GM18520 (cell line): Measurements from ENCODE around the gene POPDC3.
"Not testable (repeated sequence)": the region's sequence is repeated elsewhere in the genome, so short reads cannot be mapped to it uniquely, and the experiment has no call there.

Experiments used
- ATAC-seq: cut with Tn5 transposase; IDR thresholded peaks from one replicate; pipeline ENCODE4 v1.9.1; 2021; ENCODE audit not compliant: unreplicated experiment

The POPDC3 gene

DNA sequence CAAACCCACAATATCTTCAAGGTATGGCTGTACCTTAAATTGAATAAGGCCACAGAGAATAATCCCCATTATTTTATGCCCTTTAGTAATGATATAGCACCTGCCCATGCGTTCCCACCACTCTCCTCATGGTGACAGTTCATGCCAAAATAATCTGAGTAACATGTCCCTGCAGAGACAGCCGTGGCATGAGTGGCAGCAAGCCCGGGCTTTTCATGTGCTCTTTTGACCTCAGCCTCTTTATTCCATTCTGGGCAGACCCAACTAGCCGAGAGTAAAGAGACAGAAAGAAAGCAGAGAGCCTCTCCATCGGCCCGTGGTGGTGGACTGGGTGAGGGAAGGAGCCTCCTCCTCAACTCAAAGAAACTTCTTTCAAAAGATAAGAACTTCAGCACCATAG lies 19.9 kb upstream of the POPDC3 start:
- no peak for ATAC-seq

GRCh38 chr6:105196076-105196475 lies 16.3 kb upstream of the POPDC3 start:
- no peak for ATAC-seq

- ATAC-seq, result no peak
Observed at GRCh38 chr6:105194591-105194990, 14.8 kb upstream of the POPDC3 start.

GRCh38 chr6:105194106-105194505 lies 14.3 kb upstream of the POPDC3 start:
- ATAC-seq, result no peak

GRCh38 chr6:105193647-105194046 lies 13.8 kb upstream of the POPDC3 start:
- no peak for ATAC-seq

DNA sequence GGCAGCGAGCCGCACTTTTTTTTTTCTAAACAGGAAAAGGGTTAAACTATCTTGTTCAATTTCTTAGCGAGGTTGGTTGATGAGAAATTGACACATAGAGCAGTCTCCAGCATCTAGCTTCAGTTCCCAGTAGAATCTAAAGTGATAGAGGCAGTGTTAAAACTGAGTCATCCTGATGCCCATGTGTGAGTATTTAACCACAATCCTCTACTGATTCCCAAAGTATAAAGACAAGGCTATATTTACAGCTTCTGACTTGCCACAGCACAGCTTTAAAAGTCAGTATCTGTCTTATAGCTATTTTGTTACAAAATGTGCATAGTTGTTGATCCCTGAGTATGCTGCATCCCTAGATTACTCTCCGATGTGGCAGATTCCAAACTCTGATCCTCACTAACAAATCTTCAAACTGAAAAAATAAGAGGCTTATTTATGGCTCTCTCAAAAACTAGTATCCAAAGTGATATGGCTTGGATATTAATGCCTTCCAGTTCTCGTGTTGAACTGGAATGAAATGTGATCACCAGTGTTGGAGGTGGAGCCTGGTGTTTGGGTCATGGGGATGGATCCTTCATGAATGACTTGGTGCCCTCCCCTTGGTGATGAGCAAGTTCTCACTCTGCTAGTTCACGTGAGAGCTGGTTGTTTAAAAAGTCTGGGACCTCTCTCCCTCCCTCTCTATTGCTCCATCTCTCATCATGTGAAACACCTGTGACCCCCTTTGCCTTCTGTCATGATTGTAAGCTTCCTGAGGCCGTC lies 13.1 kb upstream of the POPDC3 start:
- no peak for ATAC-seq

DNA sequence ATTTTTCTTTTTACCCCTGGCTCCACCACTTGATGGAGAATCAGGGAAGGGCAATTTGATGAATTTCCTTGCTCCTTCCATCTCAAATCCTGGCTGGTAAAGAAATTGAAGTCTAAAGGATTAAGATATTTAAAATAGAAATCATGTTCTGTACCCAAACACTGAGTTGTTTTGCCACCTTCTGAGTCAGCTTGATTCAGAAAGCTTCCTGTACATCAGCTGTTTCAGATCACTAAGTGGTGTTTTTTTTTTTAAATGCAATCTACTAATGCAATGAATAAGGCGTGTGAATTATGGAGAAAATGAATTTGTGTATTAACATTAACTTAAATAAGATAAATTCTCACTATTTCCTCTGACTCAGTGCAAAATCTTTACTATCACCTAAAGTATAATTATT lies 11.5 kb upstream of the POPDC3 start:
- no peak for ATAC-seq

GRCh38 chr6:105189026-105189820 lies 9.4 kb upstream of the POPDC3 start:
- no peak for ATAC-seq

DNA sequence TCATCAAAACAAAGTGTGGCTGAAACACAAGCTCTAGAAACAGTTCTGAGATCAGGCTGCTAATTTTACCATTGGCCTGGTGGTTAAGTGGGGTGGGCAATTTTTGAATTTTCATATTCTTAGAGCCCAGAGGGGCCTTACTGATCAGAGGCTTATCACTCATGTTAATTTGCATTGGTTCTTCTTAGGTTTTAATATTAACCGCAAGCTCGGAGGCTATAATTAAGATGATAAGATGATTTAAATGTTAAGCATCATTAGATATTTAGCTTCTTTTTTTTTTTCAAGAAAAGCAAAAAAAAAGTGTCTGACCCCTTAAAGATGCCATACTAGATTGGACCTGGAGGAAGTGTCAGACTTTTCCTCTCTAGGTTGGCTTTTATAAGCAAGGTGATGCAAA lies 8.4 kb upstream of the POPDC3 start:
- no peak for ATAC-seq

DNA sequence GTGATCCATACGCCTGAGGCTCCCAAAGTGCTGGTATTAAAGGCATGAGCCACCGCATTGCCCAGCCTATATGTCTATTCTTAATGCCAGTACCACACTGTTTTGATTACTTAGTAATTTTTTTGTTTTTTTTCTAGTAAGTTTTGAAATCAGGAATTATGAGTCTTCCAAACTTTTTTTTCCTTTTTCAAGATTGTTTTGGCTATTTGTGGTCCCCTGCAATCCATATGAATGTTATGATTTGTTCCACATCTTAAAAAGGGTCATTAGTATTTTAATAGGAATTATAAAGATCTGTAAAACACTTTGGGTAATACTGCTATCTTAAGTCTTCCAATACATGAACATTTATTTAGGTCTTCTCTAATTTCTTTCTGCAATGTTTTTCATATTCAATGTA lies 6.8 kb upstream of the POPDC3 start:
- ATAC-seq, result no peak

- ATAC-seq, result no peak
Observed at GRCh38 chr6:105184921-105185320, 5.1 kb upstream of the POPDC3 start.

DNA sequence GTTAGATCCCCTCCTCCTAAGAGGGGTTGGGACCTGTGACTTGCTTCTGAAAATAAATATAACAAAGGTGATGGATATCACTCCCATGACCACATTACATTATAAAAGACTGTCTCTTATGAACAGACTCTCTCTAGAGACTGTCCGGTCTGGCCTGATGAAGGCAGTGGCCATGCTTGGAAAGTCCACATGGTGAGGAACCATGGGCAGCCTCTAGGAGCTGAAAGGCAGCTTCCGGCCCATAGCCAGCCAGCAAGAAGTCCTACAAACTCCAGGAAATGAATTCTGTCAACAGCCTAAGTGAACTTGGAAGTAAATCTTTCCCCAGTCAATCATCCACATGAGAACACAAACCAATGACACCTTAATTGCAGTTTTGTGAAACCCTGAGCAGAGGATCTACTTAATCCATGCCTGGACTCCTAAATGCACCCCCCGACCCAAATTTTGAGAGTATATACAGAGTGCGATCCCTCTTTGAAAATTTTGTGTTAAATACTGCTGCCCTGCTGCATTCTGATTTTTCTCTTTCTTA lies 2.2 kb upstream of the POPDC3 start:
- no peak for ATAC-seq

DNA sequence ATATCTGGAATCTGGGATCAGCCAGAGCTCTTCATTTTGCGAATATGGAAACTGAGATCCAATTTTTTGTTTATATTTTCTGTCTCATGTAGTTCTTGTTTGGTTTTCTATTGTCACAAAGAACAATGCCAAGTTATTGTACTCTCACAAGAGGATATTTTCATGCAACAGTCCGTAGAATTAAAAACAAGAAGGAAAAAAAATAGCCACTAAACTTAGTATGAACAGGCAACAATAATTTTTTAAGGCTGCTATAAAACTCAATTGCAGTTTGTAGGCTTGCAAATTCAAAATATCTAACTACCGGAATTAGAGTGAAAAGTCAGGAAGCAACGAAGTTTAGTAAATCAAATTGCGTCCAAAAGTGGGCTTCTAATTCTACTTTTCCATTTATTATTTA lies 1.2 kb downstream of the POPDC3 start:
- ATAC-seq, result no peak

DNA sequence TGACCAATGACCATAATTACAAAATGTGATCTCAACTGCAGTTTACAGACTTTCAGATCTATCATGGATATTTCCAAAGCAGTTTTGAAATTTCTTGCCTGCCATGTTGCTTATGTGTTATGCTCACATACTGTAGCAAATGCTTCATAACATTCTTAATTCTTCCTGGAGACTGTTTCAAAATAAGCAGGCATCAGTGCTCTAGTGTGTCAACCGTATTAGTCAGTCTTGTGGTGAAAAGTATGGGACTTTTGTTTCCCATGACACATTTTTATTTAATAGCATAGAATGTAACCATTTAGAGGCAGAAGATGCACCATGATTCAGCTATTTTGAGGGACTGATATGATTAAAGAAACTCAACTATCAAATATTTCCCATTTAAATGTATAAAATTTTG lies 1.7 kb downstream of the POPDC3 start:
- ATAC-seq, result no peak

- no peak for ATAC-seq
Observed at GRCh38 chr6:105177556-105177955, 2.3 kb downstream of the POPDC3 start.

DNA sequence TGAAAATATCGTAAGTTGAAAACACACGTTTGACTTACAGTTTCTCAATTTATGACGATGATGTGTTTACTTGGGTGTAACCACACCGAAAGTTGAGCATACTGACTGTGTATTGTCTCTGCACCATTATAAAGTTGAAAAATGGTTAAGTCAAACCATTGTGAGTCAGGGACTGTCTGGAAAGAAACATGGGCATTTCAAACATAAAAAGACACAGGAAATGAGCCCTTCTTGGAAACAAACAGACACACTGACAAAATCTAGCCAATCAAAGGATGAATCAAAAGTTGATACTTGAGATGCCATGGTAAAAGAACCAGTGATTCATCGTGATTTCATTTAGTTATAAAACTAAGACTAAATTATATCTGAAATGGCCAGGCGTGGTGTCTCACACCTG lies 5.3 kb downstream of the POPDC3 start:
- no peak for ATAC-seq

DNA sequence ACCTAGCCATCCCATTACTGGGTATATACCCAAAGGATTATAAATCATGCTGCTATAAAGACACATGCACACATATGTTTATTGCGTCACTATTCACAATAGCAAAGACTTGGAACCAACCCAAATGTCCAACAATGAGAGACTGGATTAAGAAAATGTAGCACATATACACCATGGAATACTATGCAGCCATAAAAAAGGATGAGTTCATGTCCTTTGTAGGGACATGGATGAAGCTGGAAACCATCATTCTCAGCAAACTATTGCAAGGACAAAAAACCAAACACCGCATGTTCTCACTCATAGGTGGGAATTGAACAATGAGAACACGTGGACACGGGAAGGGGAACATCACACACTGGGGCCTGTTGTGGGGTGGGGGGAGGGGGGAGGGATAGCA lies 7.3 kb downstream of the POPDC3 start:
- ATAC-seq, result not testable (repeated sequence)

GRCh38 chr6:105170059-105170458 lies 9.8 kb downstream of the POPDC3 start:
- ATAC-seq, result no peak

DNA sequence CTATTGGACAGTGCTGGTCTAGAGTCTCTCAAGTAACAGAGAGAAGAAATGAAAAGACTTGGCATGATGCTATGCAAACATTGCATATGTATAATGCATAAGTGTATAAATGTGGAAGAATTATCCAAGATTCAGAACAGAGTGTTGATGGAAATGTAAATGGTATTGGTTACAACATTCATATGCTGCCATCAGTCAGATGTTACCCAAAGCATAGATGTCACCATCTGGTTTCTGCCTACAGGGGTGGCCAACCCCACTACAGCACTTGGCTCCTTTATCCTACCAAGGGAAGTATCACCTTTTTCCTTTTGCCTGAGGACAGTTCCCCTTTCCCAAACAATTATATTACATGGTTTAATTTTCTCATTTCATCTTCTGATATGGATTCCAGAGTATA lies 11.9 kb downstream of the POPDC3 start:
- no peak for ATAC-seq

- ATAC-seq, result no peak
Observed at GRCh38 chr6:105164418-105164817, 15.4 kb downstream of the POPDC3 start.

DNA sequence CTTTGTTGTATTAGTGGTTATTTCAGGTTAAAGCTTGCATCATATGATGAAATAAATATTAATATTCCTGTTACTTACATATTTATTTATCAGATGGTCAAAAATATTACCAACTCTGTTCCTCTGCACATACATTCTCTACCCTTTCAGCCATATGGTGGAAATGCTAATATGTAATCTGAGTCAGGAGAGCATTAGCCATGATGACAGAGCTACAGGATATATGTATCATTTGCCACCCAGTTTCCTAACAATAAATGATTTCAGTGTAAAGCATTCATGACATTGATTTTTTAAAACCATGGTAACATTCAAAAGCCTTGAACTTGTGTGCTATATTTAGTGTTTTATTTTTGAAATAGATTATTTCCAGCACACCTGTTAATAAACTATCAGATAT lies 16.6 kb downstream of the POPDC3 start:
- no peak for ATAC-seq

DNA sequence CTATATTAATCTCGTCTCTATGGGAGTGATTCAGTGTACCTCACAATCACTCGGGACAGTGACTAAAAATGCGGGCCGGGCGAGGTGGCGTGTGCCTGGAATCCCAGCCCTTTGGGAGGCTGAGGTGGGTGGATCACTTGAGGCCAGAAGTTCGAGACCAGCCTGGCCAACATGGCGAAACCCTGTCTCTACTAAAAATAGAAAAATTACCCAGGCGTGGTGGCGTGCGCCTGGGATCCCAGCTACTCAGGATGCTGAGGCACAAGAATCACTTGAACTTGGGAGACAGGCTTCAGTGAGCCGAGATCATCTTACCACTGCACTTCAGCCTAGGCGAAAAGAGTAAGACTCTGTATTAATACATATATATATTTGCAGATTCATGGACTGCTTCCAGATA lies 17.4 kb downstream of the POPDC3 start:
- no peak for ATAC-seq
